Fibroblast of villous mesenchyme (primary cell): ENCODE results near the gene ADGRL2. TPM values are rescaled to one million over a fixed set of nuclear protein-coding genes. Genes with fewer than 3 reads are reported as not detected.
"Not testable (repeated sequence)": the region's sequence is repeated elsewhere in the genome, so short reads cannot be mapped to it uniquely, and the experiment has no call there.

ENCODE experiments used
- DNase-seq: peaks from one replicate; pipeline ENCODE4 v3.0.0-alpha.2; 2010; ENCODE audit warnings: low read depth
- H3K4me3 ChIP-seq: 2 replicates; pipeline ENCODE4 v1.5.1; 2011; ENCODE audit warnings: low read depth, mild to moderate bottlenecking, low read length
- CTCF ChIP-seq: IDR thresholded peaks from 2 replicates; pipeline ENCODE4 v1.5.1; 2012; ENCODE audit warnings: low read depth, mild to moderate bottlenecking, low read length; ENCODE audit not compliant: insufficient read depth
- total RNA-seq: library from RNA; depleted of rRNA; stranded (reverse); fragments of >200 nt; gene quantifications from 2 replicates; pipeline ENCODE4 v1.2.3, GENCODE V29; 2012

The ADGRL2 gene
- total RNA-seq, 1 donor = 15.1 TPM

GRCh38 chr1:81876901-81877733, 76.4 kb downstream of the ADGRL2 start:
- peak; percentile 18 for DNase-seq
- TF ChIP-seq CTCF = no peak
- no peak overlapping the region for H3K4me3 ChIP-seq

GRCh38 chr1:81877940-81878339, 77.2 kb downstream of the ADGRL2 start:
- TF ChIP-seq CTCF = no peak
- no peak overlapping the region for H3K4me3 ChIP-seq
- no peak for DNase-seq

- no peak for DNase-seq
- H3K4me3 ChIP-seq = no peak overlapping the region
- TF ChIP-seq CTCF = no peak
Observed at GRCh38 chr1:81878538-81878937, 77.8 kb downstream of the ADGRL2 start.

GRCh38 chr1:81880781-81881180, 80.0 kb downstream of the ADGRL2 start:
- no peak for DNase-seq
- TF ChIP-seq CTCF = no peak

DNA sequence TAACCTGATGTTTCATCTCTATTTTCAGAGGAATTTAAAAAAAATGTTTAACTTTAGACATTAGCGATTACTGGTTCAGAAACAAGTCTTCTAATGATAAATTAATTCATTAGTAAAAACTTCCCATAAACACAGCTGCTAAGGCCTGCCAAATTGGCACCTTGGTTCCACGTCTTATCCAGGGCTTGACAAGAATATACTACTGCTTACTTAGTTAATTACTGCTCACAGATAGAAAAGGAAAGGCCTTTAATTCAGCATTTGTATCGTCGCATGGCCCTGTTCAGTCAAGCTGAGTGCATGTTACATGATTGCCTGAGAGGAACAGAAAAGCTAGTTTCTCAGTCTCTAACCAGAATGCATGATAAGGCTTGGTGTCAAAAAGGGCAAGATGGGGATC, 84.6 kb downstream of the ADGRL2 start:
- no peak overlapping the region for H3K4me3 ChIP-seq
- DNase-seq = no peak
- TF ChIP-seq CTCF = no peak

More at GRCh38 chr1:81880781-81881180, 80.0 kb downstream of the ADGRL2 start:
- H3K4me3 ChIP-seq = no peak overlapping the region

- DNase-seq, H3K4me3 ChIP-seq: not testable (repeated sequence)
Observed at GRCh38 chr1:81886292-81886691, 85.6 kb downstream of the ADGRL2 start.

GRCh38 chr1:81887421-81888144, 86.8 kb downstream of the ADGRL2 start:
- TF ChIP-seq CTCF = no peak
- no peak for DNase-seq
- H3K4me3 ChIP-seq = no peak overlapping the region
